Measurements from ENCODE around the gene HSF5.

Gene HSF5

DNA sequence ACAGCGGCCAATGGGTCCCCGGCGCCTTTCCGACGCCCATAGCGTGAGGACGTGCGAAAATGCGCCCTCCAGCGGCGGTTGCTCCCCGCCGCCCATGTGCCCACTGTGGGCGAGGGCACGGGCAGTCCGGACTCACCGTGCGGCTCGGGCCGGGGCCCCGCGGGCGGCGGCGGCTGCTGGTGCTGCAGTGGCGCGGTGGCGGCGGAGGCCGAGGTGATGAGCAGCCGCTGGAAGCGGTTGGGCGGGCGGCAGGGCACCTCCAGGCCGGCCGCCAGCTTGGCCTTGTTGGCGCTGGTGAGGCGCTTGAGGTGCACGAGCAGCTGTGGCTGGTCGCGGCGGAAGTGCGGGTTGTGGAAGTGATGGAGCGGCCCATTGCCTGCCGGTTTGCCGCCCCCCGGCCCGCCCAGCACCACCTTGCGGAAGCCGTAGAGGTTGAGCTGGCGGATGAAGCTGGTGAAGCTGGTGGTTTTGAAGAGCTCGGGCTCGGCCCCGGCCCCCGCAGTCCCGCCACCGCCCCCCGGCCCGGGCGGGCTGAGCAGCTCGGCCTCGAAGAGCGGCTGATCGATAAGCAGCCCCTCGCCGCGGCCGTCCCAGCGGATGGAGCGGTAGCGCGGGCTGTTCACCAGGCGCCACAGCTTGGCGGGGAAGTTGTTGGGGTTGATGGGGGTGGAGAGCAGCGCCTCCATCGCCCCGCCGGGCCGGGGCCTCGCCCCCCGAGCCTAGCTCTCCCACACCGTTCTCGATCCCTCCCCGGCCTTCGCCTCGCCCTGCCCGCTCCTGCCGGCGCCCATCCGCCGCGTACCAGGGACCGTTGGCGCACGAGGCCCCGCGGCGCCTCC lies at the start of gene HSF5:
Gene HSF5, minus strand, starts transcription at position 820 of the 839 bp plus-strand sequence. Its CDS starts 134 bp downstream, at position 686.
- DNase-seq, result peak; percentile 76

DNA sequence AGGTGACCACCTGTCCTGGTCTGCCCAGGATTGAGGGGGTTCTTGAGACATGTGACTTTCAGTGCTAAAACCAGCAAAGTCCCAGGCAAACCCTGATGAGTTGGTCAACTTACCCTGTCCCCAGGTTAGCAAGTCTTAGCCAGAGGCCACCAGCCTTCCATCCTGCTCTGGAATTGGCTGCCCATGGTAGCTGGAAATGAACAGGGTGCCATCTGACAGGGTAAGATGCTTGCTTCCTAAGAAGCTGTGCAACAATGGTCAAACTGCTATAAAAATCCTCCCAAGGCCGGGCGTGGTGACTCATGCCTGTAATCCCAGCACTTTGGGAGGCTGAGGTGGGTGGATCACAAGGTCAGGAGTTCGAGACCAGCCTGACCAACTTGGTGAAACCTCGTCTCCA lies 49.1 kb upstream of the HSF5 start:
- no peak for DNase-seq

DNA sequence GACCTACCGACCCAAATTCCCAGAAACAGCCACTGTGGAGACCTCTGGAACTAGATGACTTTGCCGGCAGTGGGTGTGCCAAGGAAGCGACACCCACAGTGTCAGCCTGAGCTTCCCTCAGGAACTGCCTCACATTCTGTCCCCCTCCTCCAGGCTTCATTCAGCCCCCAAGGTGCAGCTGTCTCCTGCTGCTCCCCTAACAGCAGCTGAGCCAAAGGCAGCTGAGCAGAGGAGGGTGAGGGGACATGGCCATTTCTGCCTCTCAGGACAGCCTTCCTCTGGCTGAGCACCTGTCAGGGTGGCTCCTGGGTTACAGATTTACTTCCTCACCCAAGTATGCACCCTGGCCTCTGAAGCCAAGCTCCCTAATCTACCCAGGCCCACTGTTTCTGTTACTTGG lies 48.3 kb upstream of the HSF5 start:
- no peak for DNase-seq

- no peak for DNase-seq
Measured at GRCh38 chr17:58535431-58535830, 47.2 kb upstream of the HSF5 start.

DNA sequence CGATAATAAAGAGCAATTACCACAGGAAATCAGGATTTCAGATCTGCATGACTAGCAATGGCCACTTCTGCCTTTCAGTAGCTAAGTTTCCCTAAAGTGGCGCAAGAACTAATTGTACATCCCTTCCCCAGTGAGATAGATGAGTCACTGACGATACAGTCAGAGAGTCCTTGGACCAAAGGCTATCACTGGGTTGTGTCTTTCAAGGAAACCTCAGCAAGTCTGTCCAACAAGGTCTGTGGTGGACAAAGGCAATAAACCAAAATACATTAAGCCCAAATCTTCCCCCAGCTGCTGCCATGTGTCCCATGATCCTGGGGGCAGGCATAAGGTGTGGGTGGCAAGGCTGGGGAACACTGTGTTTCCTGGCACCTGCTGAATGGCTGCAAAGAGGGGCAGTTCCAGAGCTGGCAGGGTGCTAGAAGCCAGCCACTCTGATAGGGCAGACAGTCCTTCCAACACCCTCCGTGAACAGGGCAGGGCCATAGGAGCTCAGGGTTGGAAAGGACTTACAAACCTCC lies 46.8 kb upstream of the HSF5 start:
- DNase-seq, result no peak

GRCh38 chr17:58534331-58534730 lies 46.1 kb upstream of the HSF5 start:
- DNase-seq, result no peak

DNA sequence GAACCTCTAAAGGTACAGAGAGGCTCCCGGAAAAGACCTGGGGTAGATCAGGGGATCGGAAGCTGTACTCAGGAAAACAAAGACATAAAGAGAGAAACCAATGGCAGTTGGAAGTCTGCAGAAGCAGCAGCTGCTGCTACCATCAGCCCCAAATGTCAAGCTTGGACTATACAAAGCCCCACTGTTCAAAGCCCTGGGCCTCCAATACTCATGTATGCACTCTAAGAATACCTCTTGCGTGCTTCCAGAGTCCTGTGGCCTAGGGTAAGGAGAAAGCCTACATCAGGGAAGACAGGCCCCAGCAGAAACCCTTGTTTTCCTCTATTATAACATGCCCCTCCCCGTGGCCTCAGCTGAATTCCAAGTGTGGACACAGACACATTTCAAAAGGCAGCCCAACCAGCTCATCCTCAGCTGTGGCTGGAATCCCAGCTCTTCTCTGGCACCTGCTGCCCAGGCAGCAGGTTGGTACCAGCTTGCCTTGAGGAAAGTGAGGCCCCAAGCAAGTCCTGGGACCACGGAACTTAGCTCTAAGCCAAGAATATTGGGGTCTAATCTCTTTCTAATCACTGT lies 45.5 kb upstream of the HSF5 start:
- no peak for DNase-seq

GRCh38 chr17:58532555-58532951 lies 44.3 kb upstream of the HSF5 start:
- no peak for DNase-seq

GRCh38 chr17:58531661-58532554 lies 43.7 kb upstream of the HSF5 start:
- DNase-seq, result peak; percentile 73

- no peak for DNase-seq
Measured at GRCh38 chr17:58531122-58531521, 42.9 kb upstream of the HSF5 start.

DNA sequence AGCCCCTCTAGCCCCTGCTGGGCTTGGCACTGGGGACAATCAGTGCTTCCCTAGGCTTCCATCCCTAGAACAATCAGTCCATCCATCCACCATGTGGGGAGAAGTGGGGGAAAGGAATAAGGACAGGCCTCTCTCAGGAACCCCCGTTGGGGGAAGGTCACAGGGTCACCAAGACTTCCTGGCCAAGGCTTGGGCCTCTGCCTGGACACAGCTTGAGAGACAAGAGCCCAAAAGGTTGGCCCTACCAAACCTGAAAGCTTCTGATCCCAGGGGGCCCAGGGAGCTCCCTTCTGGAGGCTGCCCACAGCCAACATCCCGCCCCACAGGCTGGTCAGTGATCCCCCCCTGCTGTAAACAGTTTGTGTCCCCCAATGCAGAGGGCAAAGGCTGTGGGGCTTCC lies 42.4 kb upstream of the HSF5 start:
- DNase-seq, result no peak

GRCh38 chr17:58529275-58529674 lies 41.1 kb upstream of the HSF5 start:
- DNase-seq, result no peak

- DNase-seq, result no peak
Measured at GRCh38 chr17:58528443-58528842, 40.2 kb upstream of the HSF5 start.

GRCh38 chr17:58527949-58528348 lies 39.7 kb upstream of the HSF5 start:
- DNase-seq, result no peak

GRCh38 chr17:58527306-58527705 lies 39.1 kb upstream of the HSF5 start:
- no peak for DNase-seq

- no peak for DNase-seq
Measured at GRCh38 chr17:58525239-58525638, 37.0 kb upstream of the HSF5 start.

DNA sequence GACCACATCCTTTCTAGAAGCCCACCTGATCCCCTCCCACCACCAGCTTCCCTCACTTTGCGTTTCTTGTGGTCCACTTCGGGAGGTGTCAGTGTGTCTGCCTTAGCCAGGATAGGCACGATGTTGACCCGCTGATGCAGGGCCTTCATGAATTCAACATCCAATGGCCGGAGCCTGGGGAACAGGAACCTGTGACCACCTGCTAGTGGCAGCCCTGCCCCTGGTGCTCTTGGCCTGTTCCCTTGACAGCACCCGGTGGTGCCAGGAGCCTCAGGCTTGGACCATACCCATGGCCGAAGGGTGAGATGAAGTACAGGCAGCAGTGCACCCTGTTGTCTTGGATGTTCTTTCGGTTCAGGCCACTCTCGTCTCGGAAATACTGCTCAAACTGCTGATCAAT lies 33.5 kb upstream of the HSF5 start:
- no peak for DNase-seq

DNA sequence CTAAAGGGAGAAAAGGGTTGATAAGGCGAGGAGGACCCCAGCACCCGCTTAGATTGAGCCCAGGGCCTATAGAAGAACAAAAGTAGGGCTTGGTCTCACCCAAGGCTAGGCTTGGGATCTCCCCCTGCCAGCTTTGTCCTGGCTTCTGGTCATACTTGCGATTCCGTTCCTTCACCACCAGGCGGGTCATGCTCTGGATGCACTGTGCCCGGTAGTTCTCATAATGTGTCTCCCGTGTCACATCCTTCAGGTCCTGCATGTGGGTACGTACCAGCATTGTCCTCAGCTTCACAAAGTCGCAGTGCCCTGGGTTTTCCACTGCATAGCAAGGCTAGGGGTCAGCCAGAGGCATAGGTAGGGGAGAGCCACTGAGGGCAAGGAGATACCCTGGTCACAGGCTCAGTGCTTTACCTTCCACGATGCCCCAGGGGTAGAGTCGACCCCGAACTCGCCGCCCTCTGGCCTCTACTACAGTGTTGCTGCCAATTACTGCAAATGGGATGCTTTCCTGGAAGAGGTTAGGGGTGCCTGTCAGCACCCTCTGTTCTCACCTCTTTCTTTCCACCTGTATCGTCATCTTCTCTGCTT lies 32.7 kb upstream of the HSF5 start:
- no peak for DNase-seq

- peak; percentile 100 for DNase-seq
Measured at GRCh38 chr17:58517928-58518609, 29.9 kb upstream of the HSF5 start.

DNA sequence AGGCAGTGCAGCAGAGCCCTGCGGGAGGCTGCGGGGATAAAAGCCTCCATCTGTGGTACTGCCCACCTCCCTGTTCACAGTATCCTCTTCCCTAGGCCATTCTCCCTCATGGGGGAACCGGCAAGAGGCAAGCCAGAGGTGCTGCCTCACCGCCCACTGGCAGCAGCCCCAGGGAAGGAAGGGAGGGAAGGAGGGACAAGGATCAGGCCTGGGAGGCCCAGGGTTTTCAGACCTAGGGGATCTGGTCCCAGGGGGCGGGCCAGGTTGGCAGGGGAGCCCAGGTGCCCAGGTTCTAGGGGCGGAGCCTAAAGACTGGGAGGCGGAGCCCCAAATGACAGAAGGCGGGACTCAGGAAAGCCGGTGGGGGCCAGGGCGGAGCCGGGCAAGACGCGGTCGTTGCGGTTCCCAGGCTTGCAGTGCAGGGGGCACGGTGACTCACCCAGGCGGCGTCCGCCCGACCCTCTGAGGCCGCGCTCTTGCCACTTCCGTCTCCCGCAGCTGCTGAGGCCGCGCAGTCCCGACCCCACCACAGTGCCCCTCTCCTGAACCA lies 29.2 kb upstream of the HSF5 start:
- no peak for DNase-seq

GRCh38 chr17:58516644-58517377 lies 28.6 kb upstream of the HSF5 start:
- DNase-seq, result no peak
